Gastrocnemius medialis (tissue), 4 donors: Measurements from ENCODE around the gene CACNA1C. TPM values are rescaled to one million over a fixed set of nuclear protein-coding genes. Genes with fewer than 3 reads are reported as not detected.
A peak's percentile ranks its signal among the peaks of the same experiment; 100 is the strongest.

Experiments
- ATAC-seq, 2 donors: fragments of 150-250 bp; one replicate each; pipeline ENCODE4 v1.9.1; 2016
- DNase-seq, 2 donors: peaks; one replicate each; pipeline ENCODE4 v3.0.0-alpha.2; 2019
- H3K27ac ChIP-seq, 4 donors: fragments of 200-600 bp; sonication (generic); 1 replicate in 1 of 4; 2 replicates in 3 of 4; pipeline ENCODE4 v1.5.1; 2016 to 2018; ENCODE audit warnings: mild to moderate bottlenecking in 2 of 4, moderate library complexity in 1 of 4
- H3K27me3 ChIP-seq, 3 donors: fragments of 200-600 bp; sonication (generic) in 2 of 3; 1 replicate in 1 of 3; 2 replicates in 2 of 3; pipeline versions ENCODE4 v1.5.1 to v1.6.0; 2016 to 2019; ENCODE audit warnings: mild to moderate bottlenecking in 1 of 3, moderate library complexity in 1 of 3
- H3K36me3 ChIP-seq, 2 donors: fragments of 200-600 bp; sonication (generic) in 1 of 2; one replicate each; pipeline ENCODE4 v1.5.1; 2017 to 2018
- H3K4me1 ChIP-seq, 2 donors: fragments of 200-600 bp; sonication (generic) in 1 of 2; one replicate each; pipeline ENCODE4 v1.5.1; 2016 to 2017; ENCODE audit warnings: mild to moderate bottlenecking in 2 of 2
- H3K4me3 ChIP-seq, 4 donors: fragments of 200-600 bp; sonication (generic) in 3 of 4; 1 replicate in 1 of 4; 2 replicates in 3 of 4; pipeline ENCODE4 v1.5.1; 2016 to 2019; ENCODE audit warnings: mild to moderate bottlenecking in 2 of 4
- H3K9me3 ChIP-seq, 3 donors: fragments of 200-600 bp; sonication (generic) in 2 of 3; 1 replicate in 1 of 3; 2 replicates in 2 of 3; pipeline ENCODE4 v1.5.1; 2016 to 2019
- CTCF ChIP-seq, 5 experiments: fragments of 450-650 bp in 3 of 5; fragments of 200-600 bp in 2 of 5; sonication (generic) in 2 of 5; IDR thresholded peaks in 4 of 5; conservative IDR thresholded peaks in 1 of 5; 1 replicate in 4 of 5; 2 replicates in 1 of 5; pipeline ENCODE4 v1.5.1; 2016 to 2019; ENCODE audit warnings: antibody characterized with exemption in 5 of 5, mild to moderate bottlenecking in 3 of 5, moderate library complexity in 3 of 5
- POLR2A ChIP-seq, 2 donors: fragments of 450-650 bp; IDR thresholded peaks; one replicate each; pipeline ENCODE4 v1.6.1; 2017; ENCODE audit warnings: antibody characterized with exemption in 2 of 2, mild to moderate bottlenecking in 2 of 2, moderate library complexity in 2 of 2
- in situ Hi-C, 4 donors: fragments of 200-750 bp; cut with MboI; loops; one replicate each; pipeline versions ENCODE4 v1.15.0 to v1.8.0; 2017; ENCODE audit warnings: low sequenced_read_pairs in 4 of 4
- intact Hi-C: fragments of 100-400 bp; cut with DNase I; formaldehyde crosslinking; loops from one replicate; pipeline ENCODE4 v1.15.1; 2023; ENCODE audit warnings: low total_unique reads
- total RNA-seq, 4 donors: library from RNA; depleted of rRNA; stranded (reverse); fragments of >200 nt; gene quantifications; one replicate each; pipeline versions ENCODE4 v1.1.0 to v1.2.3, GENCODE V29; 2016

Gene CACNA1C
- total RNA-seq, 4 donors from 2014 or later, result 0.80 to 1.8 (median 0.91) TPM

- in situ Hi-C loops (no loop called here), intact Hi-C loops (no loop called here)
- H3K27ac ChIP-seq, result peak overlapping the region in 1 of 4 donors; percentile 13
These were observed 581.0 kb downstream of the CACNA1C start for GRCh38 chr12:2633825-2634200.

GRCh38 chr12:2634471-2634870, 581.7 kb downstream of the CACNA1C start:
- intact Hi-C loops (no loop called here), in situ Hi-C loops (no loop called here)
- Histone ChIP-seq H3K27ac (no peak overlapping the region), H3K9me3 (no peaks in the 10 kb centered on the region), H3K4me1 (no peaks in the 10 kb centered on the region), H3K4me3 (no peak overlapping the region), H3K36me3 (no peaks in the 10 kb centered on the region), H3K27me3 (peaks cover 2 to 6% (median 2%) of the 10 kb centered on the region in 3 donors)
- no peak for TF ChIP-seq POLR2A (IDR thresholded peaks at IDR 0.05)
- no peak for TF ChIP-seq CTCF (IDR thresholded peaks at IDR 0.05 in 4 of 5, conservative IDR thresholded peaks at IDR 0.05 in 1 of 5)
- no peak for DNase-seq
- no peak for ATAC-seq

More at GRCh38 chr12:2633825-2634200, 581.0 kb downstream of the CACNA1C start:
- Histone ChIP-seq H3K36me3 (no peaks in the 10 kb centered on the region), H3K4me1 (no peaks in the 10 kb centered on the region), H3K4me3 (no peak overlapping the region), H3K27me3 (peaks cover 2 to 6% (median 3%) of the 10 kb centered on the region in 3 donors), H3K9me3 (no peaks in the 10 kb centered on the region)
- TF ChIP-seq CTCF (IDR thresholded peaks at IDR 0.05 in 4 of 5, conservative IDR thresholded peaks at IDR 0.05 in 1 of 5) (no peak), POLR2A (IDR thresholded peaks at IDR 0.05) (no peak)
- ATAC-seq, result no peak
- no peak for DNase-seq

- TF ChIP-seq POLR2A (IDR thresholded peaks at IDR 0.05), result no peak
- no peak for TF ChIP-seq CTCF (IDR thresholded peaks at IDR 0.05 in 4 of 5, conservative IDR thresholded peaks at IDR 0.05 in 1 of 5)
- in situ Hi-C loops (no loop called here), intact Hi-C loops (no loop called here)
- DNase-seq, result no peak
- H3K4me1 ChIP-seq, result no peaks in the 10 kb centered on the region
- H3K36me3 ChIP-seq, result no peaks in the 10 kb centered on the region
- no peak overlapping the region for H3K4me3 ChIP-seq
- no peak overlapping the region for H3K27ac ChIP-seq
- ATAC-seq, result no peak
- H3K9me3 ChIP-seq, result no peaks in the 10 kb centered on the region
- peaks cover 2 to 6% (median 2%) of the 10 kb centered on the region in 3 donors for H3K27me3 ChIP-seq
These were observed 584.1 kb downstream of the CACNA1C start for GRCh38 chr12:2636741-2637340.

- ATAC-seq, result no peak
- intact Hi-C loops (no loop called here), in situ Hi-C loops (no loop called here)
- peaks cover 2 to 6% (median 2%) of the 10 kb centered on the region in 3 donors for H3K27me3 ChIP-seq
- H3K36me3 ChIP-seq, result no peaks in the 10 kb centered on the region
- no peaks in the 10 kb centered on the region for H3K9me3 ChIP-seq
- no peak overlapping the region for H3K27ac ChIP-seq
- H3K4me1 ChIP-seq, result no peaks in the 10 kb centered on the region
- no peak overlapping the region for H3K4me3 ChIP-seq
- TF ChIP-seq POLR2A (IDR thresholded peaks at IDR 0.05) (no peak), CTCF (IDR thresholded peaks at IDR 0.05 in 4 of 5, conservative IDR thresholded peaks at IDR 0.05 in 1 of 5) (no peak)
- DNase-seq, result no peak
These were observed 584.6 kb downstream of the CACNA1C start for GRCh38 chr12:2637371-2637770.
